ENCODE measurements around the gene KLHL3. TPM values are rescaled to one million over a fixed set of nuclear protein-coding genes. Genes with fewer than 3 reads are reported as not detected.

KLHL3 gene
- total RNA-seq, 2 experiments from 2014 or later = 24.1 to 27.1 TPM

GRCh38 chr5:137672881-137673280 is 63.0 kb downstream of the KLHL3 start:
- H3K36me3 Mint-ChIP-seq (ENCODE audit: low read depth) = peaks cover 30% of the 10 kb centered on the region
- POLR2A ChIA-PET = no interaction called here
- no peak overlapping the region for H3K27ac Mint-ChIP-seq
- CTCF ChIA-PET = interaction anchor here (3.1 kb wide), 1 partner anchor 12 kb away, joined by 10 read pairs; no protein-coding TSS in a partner anchor
- H3K4me1 Mint-ChIP-seq = peaks cover 1% of the 10 kb centered on the region
- no peaks in the 10 kb centered on the region for H3K9me3 Mint-ChIP-seq
- no peaks in the 10 kb centered on the region for H3K27me3 Mint-ChIP-seq
- H3K4me3 Mint-ChIP-seq = no peak overlapping the region
- no peak for DNase-seq

- Mint-ChIP-seq H3K9me3 (no peaks in the 10 kb centered on the region), H3K4me1 (peaks cover 10% of the 10 kb centered on the region), H3K36me3 (ENCODE audit: low read depth) (peaks cover 34% of the 10 kb centered on the region), H3K27ac (no peak overlapping the region), H3K27me3 (no peaks in the 10 kb centered on the region), H3K4me3 (no peak overlapping the region)
- ChIA-PET POLR2A (no interaction called here), CTCF (interaction anchor here (3.1 kb wide), 1 partner anchor 11 kb away, joined by 10 read pairs; no protein-coding TSS in a partner anchor)
- no peak for DNase-seq
Observed at GRCh38 chr5:137672001-137672400, 63.9 kb downstream of the KLHL3 start.

- peaks cover 22% of the 10 kb centered on the region for H3K36me3 Mint-ChIP-seq (ENCODE audit: low read depth)
- DNase-seq = no peak
- no peak overlapping the region for H3K4me3 Mint-ChIP-seq
- no peaks in the 10 kb centered on the region for H3K9me3 Mint-ChIP-seq
- ChIA-PET POLR2A (no interaction called here), CTCF (interaction anchor here (0.5 to 3.1 kb wide), 3 partner anchors 9 to 77 kb away, joined by 4 to 10 read pairs (median 7); no protein-coding TSS in a partner anchor)
- peaks cover 29% of the 10 kb centered on the region for H3K4me1 Mint-ChIP-seq
- H3K27me3 Mint-ChIP-seq = no peaks in the 10 kb centered on the region
- H3K27ac Mint-ChIP-seq = no peak overlapping the region
Observed at GRCh38 chr5:137669811-137670210, 66.1 kb downstream of the KLHL3 start.

GRCh38 chr5:137668637-137669036 is 67.3 kb downstream of the KLHL3 start:
- Mint-ChIP-seq H3K4me3 (no peak overlapping the region), H3K27me3 (no peaks in the 10 kb centered on the region), H3K9me3 (no peaks in the 10 kb centered on the region), H3K36me3 (ENCODE audit: low read depth) (peaks cover 23% of the 10 kb centered on the region), H3K27ac (no peak overlapping the region), H3K4me1 (peaks cover 29% of the 10 kb centered on the region)
- ChIA-PET POLR2A (no interaction called here), CTCF (interaction anchor here (0.9 to 1.0 kb wide), 2 partner anchors 11 to 23 kb away, joined by 3 to 4 read pairs; no protein-coding TSS in a partner anchor)
- DNase-seq = no peak

- no peak for DNase-seq
- Mint-ChIP-seq H3K36me3 (ENCODE audit: low read depth) (peaks cover 23% of the 10 kb centered on the region), H3K4me3 (no peak overlapping the region), H3K4me1 (peaks cover 31% of the 10 kb centered on the region), H3K9me3 (no peaks in the 10 kb centered on the region), H3K27me3 (no peaks in the 10 kb centered on the region), H3K27ac (no peak overlapping the region)
- POLR2A ChIA-PET = no interaction called here
- CTCF ChIA-PET = interaction anchor here (0.6 to 1.8 kb wide), 4 partner anchors 26 to 543 kb away, joined by 3 to 11 read pairs (median 4); no protein-coding TSS in a partner anchor
Observed at GRCh38 chr5:137667341-137667740, 68.5 kb downstream of the KLHL3 start.

- ChIA-PET CTCF (interaction anchor here (0.6 to 1.8 kb wide), 7 partner anchors 14 to 543 kb away, joined by 3 to 11 read pairs (median 3); no protein-coding TSS in a partner anchor), POLR2A (no interaction called here)
- no peaks in the 10 kb centered on the region for H3K27me3 Mint-ChIP-seq
- peaks cover 23% of the 10 kb centered on the region for H3K36me3 Mint-ChIP-seq (ENCODE audit: low read depth)
- peak overlapping the region; percentile 74 for H3K27ac Mint-ChIP-seq
- peaks cover 32% of the 10 kb centered on the region for H3K4me1 Mint-ChIP-seq
- no peak for DNase-seq
- no peak overlapping the region for H3K4me3 Mint-ChIP-seq
- H3K9me3 Mint-ChIP-seq = no peaks in the 10 kb centered on the region
Observed at GRCh38 chr5:137666901-137667300, 69.0 kb downstream of the KLHL3 start.

GRCh38 chr5:137666461-137666850 is 69.4 kb downstream of the KLHL3 start:
- no peak overlapping the region for H3K4me3 Mint-ChIP-seq
- peaks cover 23% of the 10 kb centered on the region for H3K36me3 Mint-ChIP-seq (ENCODE audit: low read depth)
- no peaks in the 10 kb centered on the region for H3K27me3 Mint-ChIP-seq
- H3K27ac Mint-ChIP-seq = peak overlapping the region; percentile 74
- ChIA-PET CTCF (interaction anchor here (0.6 to 1.8 kb wide), 8 partner anchors 14 to 254 kb away, joined by 3 to 11 read pairs (median 3); partner anchors contain the start of gene HNRNPA0), POLR2A (no interaction called here)
- no peak for DNase-seq
- peaks cover 36% of the 10 kb centered on the region for H3K4me1 Mint-ChIP-seq
- H3K9me3 Mint-ChIP-seq = no peaks in the 10 kb centered on the region

- CTCF ChIA-PET = interaction anchor here (0.6 to 1.8 kb wide), 7 partner anchors 15 to 254 kb away, joined by 3 to 11 read pairs (median 3); partner anchors contain the start of gene HNRNPA0
Observed at GRCh38 chr5:137665678-137666460, 70.0 kb downstream of the KLHL3 start.

GRCh38 chr5:137660349-137660817 is 75.5 kb downstream of the KLHL3 start:
- Mint-ChIP-seq H3K9me3 (no peaks in the 10 kb centered on the region), H3K4me3 (no peak overlapping the region), H3K4me1 (peaks cover 23% of the 10 kb centered on the region), H3K27ac (no peak overlapping the region), H3K27me3 (no peaks in the 10 kb centered on the region), H3K36me3 (ENCODE audit: low read depth) (peaks cover 9% of the 10 kb centered on the region)
- ChIA-PET POLR2A (interaction anchor here (2.0 kb wide), 1 partner anchor 82 kb away, joined by 10 read pairs; no protein-coding TSS in a partner anchor), CTCF (interaction anchor here (0.6 to 4.5 kb wide), 22 partner anchors 11 to 379 kb away, joined by 3 to 52 read pairs (median 4); partner anchors contain the start of genes HNRNPA0 and KLHL3)
- DNase-seq = peak; percentile 82

More at GRCh38 chr5:137665678-137666460, 70.0 kb downstream of the KLHL3 start:
- Mint-ChIP-seq H3K27ac (peak overlapping the region; percentile 74), H3K9me3 (no peaks in the 10 kb centered on the region), H3K27me3 (no peaks in the 10 kb centered on the region), H3K36me3 (ENCODE audit: low read depth) (peaks cover 20% of the 10 kb centered on the region), H3K4me1 (peaks cover 41% of the 10 kb centered on the region), H3K4me3 (no peak overlapping the region)
- POLR2A ChIA-PET = interaction anchor here (0.7 kb wide), 1 partner anchor 71 kb away, joined by 4 read pairs; no protein-coding TSS in a partner anchor
- peak; percentile 73 for DNase-seq

GRCh38 chr5:137659209-137659608 is 76.7 kb downstream of the KLHL3 start:
- Mint-ChIP-seq H3K9me3 (no peaks in the 10 kb centered on the region), H3K4me3 (no peak overlapping the region)
- CTCF ChIA-PET = interaction anchor here (3.1 to 4.5 kb wide), 2 partner anchors 12 to 81 kb away, joined by 10 to 52 read pairs; no protein-coding TSS in a partner anchor

GRCh38 chr5:137658324-137658723 is 77.6 kb downstream of the KLHL3 start:
- Mint-ChIP-seq H3K9me3 (no peaks in the 10 kb centered on the region), H3K36me3 (ENCODE audit: low read depth) (peaks cover 13% of the 10 kb centered on the region), H3K27me3 (no peaks in the 10 kb centered on the region), H3K4me3 (no peak overlapping the region), H3K4me1 (peaks cover 19% of the 10 kb centered on the region), H3K27ac (no peak overlapping the region)
- ChIA-PET CTCF (interaction anchor here (1.1 to 4.5 kb wide), 3 partner anchors 10 to 82 kb away, joined by 3 to 52 read pairs (median 5); no protein-coding TSS in a partner anchor), POLR2A (no interaction called here)
- DNase-seq = no peak

More at GRCh38 chr5:137659209-137659608, 76.7 kb downstream of the KLHL3 start:
- H3K27me3 Mint-ChIP-seq = no peaks in the 10 kb centered on the region
- no peak overlapping the region for H3K27ac Mint-ChIP-seq
- no peak for DNase-seq
- POLR2A ChIA-PET = interaction anchor here (2.0 kb wide), 1 partner anchor 84 kb away, joined by 10 read pairs; no protein-coding TSS in a partner anchor
- H3K4me1 Mint-ChIP-seq = peaks cover 19% of the 10 kb centered on the region
- H3K36me3 Mint-ChIP-seq (ENCODE audit: low read depth) = peaks cover 13% of the 10 kb centered on the region

GRCh38 chr5:137657073-137657472 is 78.8 kb downstream of the KLHL3 start:
- H3K27ac Mint-ChIP-seq = no peak overlapping the region
- ChIA-PET POLR2A (no interaction called here), CTCF (interaction anchor here (4.5 kb wide), 1 partner anchor 84 kb away, joined by 52 read pairs; no protein-coding TSS in a partner anchor)
- H3K4me3 Mint-ChIP-seq = no peak overlapping the region
- peaks cover 17% of the 10 kb centered on the region for H3K4me1 Mint-ChIP-seq
- peaks cover 15% of the 10 kb centered on the region for H3K36me3 Mint-ChIP-seq (ENCODE audit: low read depth)
- H3K9me3 Mint-ChIP-seq = no peaks in the 10 kb centered on the region
- no peak for DNase-seq
- H3K27me3 Mint-ChIP-seq = no peaks in the 10 kb centered on the region

GRCh38 chr5:137656558-137656957 is 79.3 kb downstream of the KLHL3 start:
- H3K27ac Mint-ChIP-seq = no peak overlapping the region
- DNase-seq = no peak
- peaks cover 13% of the 10 kb centered on the region for H3K4me1 Mint-ChIP-seq
- ChIA-PET POLR2A (no interaction called here), CTCF (no interaction called here)
- H3K27me3 Mint-ChIP-seq = no peaks in the 10 kb centered on the region
- H3K36me3 Mint-ChIP-seq (ENCODE audit: low read depth) = peaks cover 15% of the 10 kb centered on the region
- H3K4me3 Mint-ChIP-seq = no peak overlapping the region
- H3K9me3 Mint-ChIP-seq = no peaks in the 10 kb centered on the region
